MG63 (cell line): ENCODE results near the gene RPRML. TPM values are rescaled to one million over a fixed set of nuclear protein-coding genes. Genes with fewer than 3 reads are reported as not detected.
A peak's percentile ranks its signal among the peaks of the same experiment; 100 is the strongest.
"Not testable (repeated sequence)": the region's sequence is repeated elsewhere in the genome, so short reads cannot be mapped to it uniquely, and the experiment has no call there.

Experiments used
- DNase-seq: peaks from one replicate; pipeline ENCODE4 v3.0.0-alpha.2; 2020
- H3K27me3 ChIP-seq: fragments of 250-450 bp; sonication (Bioruptor Pico); 2 replicates; pipeline ENCODE4 v1.5.1; 2020; ENCODE audit warnings: mild to moderate bottlenecking, moderate library complexity
- H3K36me3 ChIP-seq: fragments of 250-450 bp; sonication (Bioruptor Pico); 2 replicates; pipeline ENCODE4 v1.5.1; 2020; ENCODE audit warnings: mild to moderate bottlenecking, moderate library complexity
- H3K4me3 ChIP-seq: fragments of 250-450 bp; sonication (Bioruptor Pico); 2 replicates; pipeline ENCODE4 v1.5.1; 2020; ENCODE audit warnings: mild to moderate bottlenecking, moderate library complexity
- H3K9me3 ChIP-seq: fragments of 250-450 bp; sonication (Bioruptor Pico); 2 replicates; pipeline ENCODE4 v1.5.1; 2020; ENCODE audit warnings: mild to moderate bottlenecking, moderate library complexity
- total RNA-seq: library from RNA; depleted of rRNA; stranded (reverse); fragments of >200 nt; shearing (Covaris generic); gene quantifications from 2 replicates; pipeline ENCODE4 v1.2.3, GENCODE V29; 2014; ENCODE audit warnings: low replicate concordance

The RPRML gene
- total RNA-seq, 1 experiment from 2014 or later = 2.2 TPM

DNA sequence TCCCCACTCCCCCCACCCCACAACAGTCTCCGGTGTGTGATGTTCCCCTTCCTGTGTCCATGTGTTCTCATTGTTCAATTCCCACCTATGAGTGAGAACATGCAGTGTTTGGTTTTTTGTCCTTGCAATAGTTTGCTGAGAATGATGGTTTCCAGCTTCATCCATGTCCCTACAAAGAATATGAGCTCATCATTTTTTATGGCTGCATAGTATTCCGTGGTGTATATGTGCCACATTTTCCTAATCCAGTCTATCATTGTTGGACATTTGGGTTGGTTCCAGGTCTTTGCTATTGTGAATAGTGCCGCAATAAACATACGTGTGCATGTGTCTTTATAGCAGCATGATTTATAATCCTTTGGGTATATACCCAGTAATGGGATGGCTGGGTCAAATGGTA, 25.9 kb downstream of the RPRML start:
- not testable (repeated sequence) for H3K36me3 ChIP-seq, H3K27me3 ChIP-seq, DNase-seq, H3K4me3 ChIP-seq, H3K9me3 ChIP-seq

DNA sequence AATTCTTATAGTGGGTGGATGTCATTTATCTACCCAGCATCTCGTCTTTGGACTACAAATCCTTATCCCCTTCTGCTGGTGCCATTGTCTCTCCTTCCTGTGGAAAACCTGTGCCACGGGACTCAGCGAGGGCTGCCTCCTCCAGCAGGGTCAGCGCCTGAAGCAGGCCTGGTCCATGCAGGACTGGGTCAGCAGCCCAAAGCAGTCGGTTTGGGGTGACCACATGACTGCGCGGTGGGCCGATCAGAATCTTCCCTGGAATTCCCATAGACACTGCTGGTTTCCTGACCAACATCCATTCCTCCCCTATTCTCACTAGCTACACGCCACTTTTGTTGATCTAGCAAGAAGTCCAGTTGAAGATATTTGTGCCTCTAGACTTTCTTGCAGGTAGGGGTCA, 26.9 kb downstream of the RPRML start:
- no peaks in the 10 kb centered on the region for H3K9me3 ChIP-seq
- no peak overlapping the region for H3K4me3 ChIP-seq
- no peaks in the 10 kb centered on the region for H3K27me3 ChIP-seq
- no peaks in the 10 kb centered on the region; the same call in 1 of the 2 replicates for H3K36me3 ChIP-seq
- no peak for DNase-seq

DNA sequence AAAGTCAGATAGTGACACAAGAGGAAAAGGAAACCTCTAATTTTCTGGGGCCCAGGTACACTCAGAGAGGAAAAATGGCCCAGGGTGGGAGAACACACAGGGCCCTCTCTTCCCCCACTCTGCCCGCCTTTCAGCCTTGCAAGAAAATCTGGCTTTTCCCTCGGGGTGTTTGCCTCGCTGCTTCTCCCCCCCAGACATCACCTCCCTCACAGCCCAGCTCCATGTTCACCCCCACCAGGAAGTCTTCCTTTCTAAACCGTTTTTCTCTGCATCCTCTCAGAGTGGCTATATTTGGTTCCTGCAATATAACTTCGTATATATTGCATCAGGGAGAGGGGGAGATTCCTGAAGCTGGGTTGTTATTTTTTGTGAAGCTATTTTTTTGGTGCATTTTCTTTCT, 27.3 kb downstream of the RPRML start:
- no peaks in the 10 kb centered on the region; the same call in 1 of the 2 replicates for H3K36me3 ChIP-seq
- H3K9me3 ChIP-seq = no peaks in the 10 kb centered on the region
- DNase-seq = no peak
- no peak overlapping the region for H3K4me3 ChIP-seq
- H3K27me3 ChIP-seq = no peaks in the 10 kb centered on the region

DNA sequence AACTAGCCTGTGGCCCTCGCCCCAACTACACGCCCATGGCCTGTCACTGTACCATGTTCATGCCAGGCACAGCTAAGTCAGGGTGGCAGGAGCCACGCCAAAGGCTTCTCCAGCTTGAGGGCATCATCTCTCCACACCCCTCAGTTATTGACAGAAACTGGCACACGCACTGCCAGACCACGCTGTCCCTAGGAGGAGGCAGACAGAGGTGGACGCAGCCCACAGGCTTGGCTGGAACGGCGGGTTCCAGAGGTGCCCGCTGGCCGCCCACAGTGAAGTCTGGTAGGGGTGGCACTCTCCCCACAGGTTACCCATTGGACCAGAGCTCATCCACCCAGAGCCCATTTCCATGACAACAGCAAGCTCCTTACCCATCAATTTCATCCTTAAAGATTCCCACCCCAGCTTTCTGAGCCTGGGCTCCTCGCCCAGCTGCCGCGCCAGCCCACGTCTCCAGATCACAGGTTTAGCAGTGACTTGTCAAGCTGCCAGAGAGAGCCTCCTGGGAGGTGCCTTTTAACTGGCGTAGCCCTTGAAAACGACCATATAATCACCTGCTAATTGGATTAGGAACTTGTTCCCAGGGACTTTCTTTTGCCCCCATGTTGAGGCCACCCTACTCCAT, 27.9 kb downstream of the RPRML start:
- H3K27me3 ChIP-seq = no peaks in the 10 kb centered on the region
- no peaks in the 10 kb centered on the region; the same call in 1 of the 2 replicates for H3K36me3 ChIP-seq
- H3K9me3 ChIP-seq = no peaks in the 10 kb centered on the region
- no peak for DNase-seq
- no peak overlapping the region for H3K4me3 ChIP-seq

DNA sequence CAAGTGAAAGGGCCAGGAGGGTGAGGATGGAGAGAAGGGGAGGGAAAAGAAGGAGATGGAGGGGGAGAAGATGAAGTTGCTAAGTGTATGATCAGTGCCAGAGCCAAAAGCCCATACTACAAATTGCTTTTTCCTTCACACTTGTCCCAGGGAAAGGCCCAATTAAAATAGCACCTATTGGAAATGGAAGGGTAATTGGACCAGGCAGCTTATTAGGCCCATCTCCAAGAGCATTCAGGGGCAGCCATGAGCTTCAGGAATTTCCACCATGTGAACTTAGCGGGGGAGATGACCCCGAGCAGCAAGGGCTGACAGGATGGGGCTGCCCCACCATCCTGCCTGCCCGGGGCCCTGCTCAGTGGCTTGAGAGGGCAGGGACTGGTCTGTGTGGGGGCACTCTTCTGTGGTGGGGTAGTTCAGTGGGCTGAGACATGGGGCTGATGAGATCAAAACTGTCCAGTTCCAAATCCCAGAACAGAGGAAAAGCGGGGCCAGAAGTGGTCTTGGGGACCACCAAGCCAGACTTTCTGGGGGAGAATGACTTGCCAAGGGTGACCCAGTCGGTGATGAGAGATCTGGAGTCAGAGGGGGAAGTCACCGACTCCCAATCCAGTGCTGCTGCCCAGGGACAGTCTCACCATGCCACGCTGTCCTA, 28.6 kb downstream of the RPRML start:
- no peak for DNase-seq
- Histone ChIP-seq H3K36me3 (no peaks in the 10 kb centered on the region; the same call in 1 of the 2 replicates), H3K4me3 (no peak overlapping the region)

DNA sequence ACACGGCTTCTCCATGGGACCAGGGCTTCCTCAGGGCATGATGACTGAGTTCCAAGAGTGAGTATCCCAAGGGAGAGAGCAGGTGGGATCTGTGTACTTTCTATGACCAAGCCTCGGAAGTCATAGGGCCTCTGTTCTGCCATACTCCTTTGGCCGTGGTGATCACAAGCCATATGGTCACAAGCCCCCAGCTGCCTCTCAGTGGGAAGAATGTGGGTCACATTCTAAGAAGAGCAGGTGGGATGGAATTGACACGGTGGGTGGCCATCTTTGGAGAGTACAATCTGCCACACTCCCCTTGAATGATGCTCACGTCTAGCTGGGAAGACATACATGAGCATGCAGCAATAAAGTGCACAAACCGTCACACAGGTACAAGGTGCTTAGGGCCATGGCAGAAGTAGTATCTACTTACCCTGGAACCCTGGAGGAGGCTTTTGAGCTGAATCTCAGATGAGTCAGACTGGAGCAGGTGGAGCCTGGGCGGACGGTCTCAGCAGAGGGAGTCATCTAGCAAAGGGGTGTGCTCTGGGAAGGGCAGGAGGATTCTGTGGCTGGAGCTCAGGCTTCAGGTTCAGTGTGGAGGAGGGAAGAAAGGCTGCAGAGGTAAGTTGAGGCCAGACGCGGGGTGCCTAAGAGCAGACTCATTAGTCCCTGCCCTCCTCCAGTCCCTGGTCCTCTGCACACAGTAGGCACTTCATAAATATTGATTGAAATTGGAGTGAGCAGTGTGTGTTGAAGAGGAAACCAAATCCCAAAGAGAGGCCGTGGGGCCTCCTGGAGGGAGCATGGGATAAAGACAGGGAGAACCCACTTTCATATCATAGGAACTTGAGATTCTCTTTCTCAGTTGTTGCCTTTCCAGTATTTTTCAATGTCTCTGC, 29.5 kb downstream of the RPRML start:
- H3K36me3 ChIP-seq = no peaks in the 10 kb centered on the region; the same call in 1 of the 2 replicates
- H3K9me3 ChIP-seq = no peaks in the 10 kb centered on the region
- no peak overlapping the region for H3K4me3 ChIP-seq
- DNase-seq = peak; percentile 39
- no peaks in the 10 kb centered on the region for H3K27me3 ChIP-seq

More for the DNA sequence above, 28.6 kb downstream of the RPRML start:
- H3K27me3 ChIP-seq = no peaks in the 10 kb centered on the region
- H3K9me3 ChIP-seq = no peaks in the 10 kb centered on the region

DNA sequence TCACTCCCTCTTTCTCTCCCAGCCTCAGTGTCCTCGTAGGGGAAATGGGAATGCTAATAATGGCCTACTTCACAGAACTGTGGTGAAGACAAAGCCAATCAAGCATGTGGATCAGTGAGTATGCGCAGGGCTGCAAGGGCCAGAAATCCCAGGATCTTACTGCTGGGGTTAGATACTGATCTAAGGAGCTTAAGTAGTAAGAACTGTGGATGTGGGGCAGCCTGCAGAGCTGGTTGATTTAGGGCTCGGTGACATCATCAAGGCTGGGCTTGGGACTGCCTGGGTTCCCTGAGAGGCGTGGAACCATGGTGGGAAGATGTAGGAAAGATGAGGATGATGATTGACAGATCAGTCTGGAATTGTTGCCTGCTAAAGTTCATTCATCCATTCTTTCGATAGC, 30.5 kb downstream of the RPRML start:
- H3K27me3 ChIP-seq = no peaks in the 10 kb centered on the region
- no peaks in the 10 kb centered on the region; the same call in 1 of the 2 replicates for H3K36me3 ChIP-seq
- H3K9me3 ChIP-seq = no peaks in the 10 kb centered on the region
- DNase-seq = no peak
- no peak overlapping the region for H3K4me3 ChIP-seq

DNA sequence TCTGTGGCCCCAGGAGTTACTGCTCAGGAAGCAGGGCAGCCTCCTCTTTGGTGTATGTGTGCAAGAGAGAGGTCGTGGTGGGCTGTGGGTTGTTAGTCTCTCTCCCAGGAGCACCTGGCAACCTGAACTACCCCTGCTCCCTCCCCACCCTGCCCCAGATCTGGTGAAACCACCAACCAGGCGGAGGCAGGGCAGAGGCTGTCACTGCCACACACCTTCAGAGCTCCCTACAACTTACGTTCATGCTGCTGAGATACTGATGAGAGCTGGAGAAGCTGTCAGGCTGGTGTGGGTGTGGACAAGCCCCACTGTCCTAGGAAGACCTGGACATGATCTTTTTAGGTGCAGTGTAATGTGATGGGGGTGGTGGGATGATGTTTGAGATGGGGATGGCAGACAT, 31.8 kb downstream of the RPRML start:
- H3K27me3 ChIP-seq = no peaks in the 10 kb centered on the region
- no peak for DNase-seq
- H3K9me3 ChIP-seq = no peaks in the 10 kb centered on the region
- no peaks in the 10 kb centered on the region; the same call in 1 of the 2 replicates for H3K36me3 ChIP-seq
- H3K4me3 ChIP-seq = no peak overlapping the region

DNA sequence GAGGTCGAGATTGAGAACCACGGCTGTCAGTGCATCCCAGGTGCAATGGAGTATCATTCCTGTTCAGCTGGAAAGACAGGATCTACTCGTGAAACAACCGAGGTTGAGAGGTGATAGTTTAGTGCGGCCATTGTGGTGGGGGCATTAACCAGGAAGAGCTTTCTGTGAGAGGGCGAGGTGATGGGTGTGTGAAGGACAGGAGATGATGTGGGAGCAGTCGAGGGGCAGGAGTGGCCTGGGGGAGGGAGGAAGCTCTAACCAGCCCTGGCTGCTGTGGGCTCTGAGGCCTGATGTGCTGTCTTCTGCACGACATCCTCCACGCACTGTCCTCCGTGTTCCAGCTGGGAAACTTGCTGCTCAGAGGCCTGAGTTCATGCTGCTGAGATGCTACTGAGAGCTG, 34.1 kb downstream of the RPRML start:
- H3K9me3 ChIP-seq = no peaks in the 10 kb centered on the region
- DNase-seq = no peak
- H3K36me3 ChIP-seq = peaks cover 15% of the 10 kb centered on the region
- H3K27me3 ChIP-seq = no peaks in the 10 kb centered on the region
- H3K4me3 ChIP-seq = no peak overlapping the region

DNA sequence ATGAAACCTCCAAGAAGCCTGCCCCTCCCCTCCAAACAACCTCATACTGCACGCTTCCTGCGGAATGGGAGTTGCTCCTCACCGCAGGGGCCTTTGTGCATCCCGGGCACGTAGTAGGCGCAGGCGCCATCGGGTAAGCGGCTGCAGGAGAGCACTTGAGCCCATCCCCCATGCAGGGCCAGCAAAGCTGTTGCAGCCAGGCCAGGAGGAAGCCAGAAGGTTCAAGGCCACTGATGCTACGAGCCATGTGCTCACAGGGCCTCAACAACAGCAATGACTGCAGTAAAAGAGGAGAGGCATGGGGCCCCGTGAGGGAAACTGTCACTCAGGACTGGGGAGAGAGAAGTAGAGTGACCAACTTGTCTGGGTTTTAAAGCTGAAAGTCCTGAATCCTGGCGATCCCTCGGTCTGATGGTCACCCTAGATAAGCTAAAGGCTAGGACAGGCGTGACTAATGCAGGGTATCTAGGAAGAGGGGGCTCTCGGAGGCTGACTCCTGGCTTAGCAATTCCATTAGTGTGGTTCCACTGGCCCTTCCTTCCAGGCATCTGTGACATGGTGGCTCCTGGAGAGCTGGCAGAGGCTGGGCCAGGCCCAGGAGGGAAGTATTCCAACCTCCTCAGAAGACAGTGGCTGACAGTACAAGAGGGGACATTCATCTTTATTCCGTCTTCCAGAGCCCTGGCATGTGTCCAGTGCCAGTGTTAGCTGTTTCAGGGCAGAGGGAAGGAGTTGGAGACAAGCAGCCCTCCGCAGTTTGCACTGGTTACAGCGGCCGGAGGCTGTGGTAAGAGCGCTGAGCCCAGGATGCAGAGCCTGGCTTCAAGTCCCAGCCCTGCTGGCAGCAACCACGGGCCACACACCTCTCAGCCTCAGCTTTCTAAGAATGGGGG, 35.3 kb downstream of the RPRML start:
- Histone ChIP-seq H3K36me3 (peaks cover 27% of the 10 kb centered on the region), H3K4me3 (no peak overlapping the region)
- DNase-seq = no peak

DNA sequence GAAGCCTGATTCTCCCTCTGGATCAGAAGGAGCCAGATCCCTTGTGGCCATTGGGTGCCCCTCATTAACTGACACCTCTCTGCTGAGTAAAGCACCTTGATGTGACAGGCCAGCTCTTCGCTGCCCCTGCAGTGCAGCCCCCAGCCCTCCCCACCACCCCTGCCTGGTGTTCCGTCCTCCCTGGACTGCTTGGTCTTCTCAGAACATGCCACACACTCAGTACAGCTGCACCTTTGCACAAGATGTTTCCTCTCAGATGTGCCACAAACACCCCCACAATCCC, 35.9 kb downstream of the RPRML start:
- DNase-seq = no peak
- no peaks in the 10 kb centered on the region for H3K9me3 ChIP-seq
- peaks cover 33% of the 10 kb centered on the region for H3K36me3 ChIP-seq
- no peak overlapping the region for H3K4me3 ChIP-seq
- H3K27me3 ChIP-seq = no peaks in the 10 kb centered on the region

More for the DNA sequence above, 35.3 kb downstream of the RPRML start:
- no peaks in the 10 kb centered on the region for H3K27me3 ChIP-seq
- H3K9me3 ChIP-seq = no peaks in the 10 kb centered on the region

DNA sequence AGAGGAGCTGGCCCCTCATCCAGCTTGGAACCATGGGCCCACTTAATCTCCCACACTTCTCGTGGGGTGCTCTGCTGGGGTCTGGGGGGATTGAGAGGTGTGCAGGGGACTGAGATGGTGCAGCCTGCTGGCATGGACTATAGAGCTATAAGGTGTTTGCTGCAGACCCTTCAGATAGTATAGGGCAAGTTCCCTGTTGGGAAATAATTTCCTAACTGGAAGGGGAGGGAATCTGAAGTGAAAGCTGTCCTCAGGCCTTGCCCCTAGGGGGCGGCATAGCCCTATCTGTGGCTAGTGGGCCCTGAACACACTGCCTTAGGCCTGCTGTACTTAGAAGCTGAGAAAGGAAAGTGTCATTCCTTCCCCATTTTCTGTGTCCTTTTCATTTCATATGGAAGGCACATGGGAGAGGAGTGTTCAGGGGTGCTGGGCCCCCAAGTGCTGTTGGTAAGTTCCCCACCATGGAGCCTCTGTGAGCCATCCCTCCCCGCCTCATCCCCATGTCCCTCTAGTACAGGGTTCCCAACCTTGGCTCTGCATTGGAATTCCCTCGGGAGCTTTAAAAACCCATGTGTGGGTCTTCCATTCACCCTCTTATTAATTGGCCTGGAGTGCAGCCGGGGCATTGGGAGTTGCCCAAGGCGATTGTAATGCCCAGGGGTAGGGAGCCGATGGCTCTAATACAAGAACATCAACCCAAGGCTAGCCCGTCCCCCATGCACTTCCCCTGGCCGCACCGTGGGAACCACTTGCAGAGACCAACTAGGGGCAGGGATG, 36.4 kb downstream of the RPRML start:
- DNase-seq = peak; percentile 70
- no peak overlapping the region for H3K4me3 ChIP-seq
- H3K27me3 ChIP-seq = no peaks in the 10 kb centered on the region
- no peaks in the 10 kb centered on the region for H3K9me3 ChIP-seq
- H3K36me3 ChIP-seq = peaks cover 36% of the 10 kb centered on the region

DNA sequence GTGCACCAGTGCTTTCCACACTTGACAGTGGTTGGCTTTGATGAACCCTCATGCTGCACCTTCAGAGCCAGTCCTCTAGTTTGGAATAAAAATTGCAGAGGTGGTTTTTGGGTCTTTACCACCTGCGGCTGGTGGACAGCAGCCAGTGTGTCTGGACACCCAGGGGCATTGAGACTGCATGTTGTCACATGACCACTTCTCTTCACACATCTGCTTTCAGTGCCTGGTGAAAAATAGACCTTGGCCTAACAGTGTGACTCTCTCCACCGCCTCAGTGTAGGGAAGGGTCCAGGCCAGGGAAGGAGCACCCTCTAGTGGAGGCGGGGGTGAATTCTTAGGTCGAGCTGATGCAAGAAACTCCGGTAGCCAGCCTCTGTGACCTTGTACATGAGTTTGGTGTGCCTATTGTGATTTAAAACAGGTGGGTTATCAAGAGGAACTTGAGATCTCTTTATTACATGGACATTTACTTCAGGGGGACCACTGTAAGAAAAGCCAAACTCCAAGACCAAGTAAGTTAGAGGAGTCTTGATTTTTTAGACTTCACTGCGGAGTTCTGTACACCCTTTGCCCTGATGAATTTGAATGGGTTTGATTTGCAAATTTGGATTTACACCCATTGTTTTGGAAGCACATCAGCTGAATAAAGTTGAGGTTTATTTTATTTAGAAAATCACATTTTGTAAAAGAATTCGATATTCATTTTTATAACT, 38.2 kb downstream of the RPRML start:
- Histone ChIP-seq H3K36me3 (peaks cover 52% of the 10 kb centered on the region), H3K4me3 (no peak overlapping the region), H3K27me3 (no peaks in the 10 kb centered on the region), H3K9me3 (no peaks in the 10 kb centered on the region)
- peak; percentile 68 for DNase-seq

DNA sequence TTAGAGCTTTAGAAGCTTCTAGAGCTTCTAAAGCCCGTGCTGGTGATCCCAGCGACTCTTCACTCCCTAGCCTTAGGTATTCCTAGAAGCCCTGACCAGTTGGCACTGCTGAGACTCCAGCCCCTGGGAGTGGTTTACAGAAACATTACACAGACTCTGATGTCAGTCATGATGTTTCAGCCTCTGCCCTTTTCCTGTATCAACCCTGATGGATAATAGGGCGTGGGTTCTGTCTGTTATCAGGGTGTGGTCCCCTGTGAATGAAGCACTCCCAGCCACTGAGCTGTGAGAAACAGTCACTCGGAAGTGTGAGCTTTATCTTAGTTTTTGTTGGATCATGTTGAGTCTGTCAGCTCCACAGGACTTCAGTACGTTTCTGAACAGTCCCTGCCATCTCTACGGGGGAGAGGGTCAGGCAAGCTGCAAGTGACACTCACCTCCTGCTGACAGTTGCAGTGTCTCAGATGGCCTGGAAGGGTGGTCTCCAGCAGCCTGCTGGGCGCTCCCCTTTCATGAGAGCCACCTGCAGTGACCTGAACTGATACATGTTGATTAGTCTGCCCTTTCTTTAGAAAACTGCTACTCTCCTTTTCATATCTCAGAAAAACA, 43.3 kb downstream of the RPRML start:
- Histone ChIP-seq H3K4me3 (no peak overlapping the region), H3K36me3 (peaks cover 95% of the 10 kb centered on the region), H3K27me3 (no peaks in the 10 kb centered on the region), H3K9me3 (no peaks in the 10 kb centered on the region)
- DNase-seq = no peak

DNA sequence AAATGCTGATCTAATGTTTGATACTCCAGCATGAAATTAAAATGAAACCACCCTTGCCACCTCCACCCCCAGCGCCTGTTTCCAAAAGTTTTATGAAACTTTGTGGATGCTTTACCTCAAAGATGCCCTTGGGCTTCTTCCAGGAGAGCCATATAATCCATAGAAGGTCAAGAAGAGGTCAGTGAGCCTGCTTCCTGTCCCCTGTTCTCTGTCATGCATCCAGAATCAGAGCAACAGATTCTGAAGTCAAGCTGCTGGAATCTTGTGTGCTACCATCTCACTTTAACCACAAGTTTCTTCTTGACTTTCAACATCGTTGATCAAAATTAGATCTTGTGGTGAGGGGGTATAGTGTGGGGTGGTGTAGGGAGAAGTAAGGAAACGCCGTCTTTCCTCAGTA, 47.5 kb downstream of the RPRML start:
- DNase-seq = no peak
- Histone ChIP-seq H3K27me3 (no peaks in the 10 kb centered on the region), H3K36me3 (peaks cover 75% of the 10 kb centered on the region), H3K9me3 (no peaks in the 10 kb centered on the region), H3K4me3 (no peak overlapping the region)
